Measurements from ENCODE around the gene MAZ.

- no peak for TF ChIP-seq EZH2 (IDR thresholded peaks at IDR 0.05; ENCODE audit: borderline replicate concordance, insufficient read depth, low read length, poor library complexity, severe bottlenecking)
- TF ChIP-seq, protein P1, sequence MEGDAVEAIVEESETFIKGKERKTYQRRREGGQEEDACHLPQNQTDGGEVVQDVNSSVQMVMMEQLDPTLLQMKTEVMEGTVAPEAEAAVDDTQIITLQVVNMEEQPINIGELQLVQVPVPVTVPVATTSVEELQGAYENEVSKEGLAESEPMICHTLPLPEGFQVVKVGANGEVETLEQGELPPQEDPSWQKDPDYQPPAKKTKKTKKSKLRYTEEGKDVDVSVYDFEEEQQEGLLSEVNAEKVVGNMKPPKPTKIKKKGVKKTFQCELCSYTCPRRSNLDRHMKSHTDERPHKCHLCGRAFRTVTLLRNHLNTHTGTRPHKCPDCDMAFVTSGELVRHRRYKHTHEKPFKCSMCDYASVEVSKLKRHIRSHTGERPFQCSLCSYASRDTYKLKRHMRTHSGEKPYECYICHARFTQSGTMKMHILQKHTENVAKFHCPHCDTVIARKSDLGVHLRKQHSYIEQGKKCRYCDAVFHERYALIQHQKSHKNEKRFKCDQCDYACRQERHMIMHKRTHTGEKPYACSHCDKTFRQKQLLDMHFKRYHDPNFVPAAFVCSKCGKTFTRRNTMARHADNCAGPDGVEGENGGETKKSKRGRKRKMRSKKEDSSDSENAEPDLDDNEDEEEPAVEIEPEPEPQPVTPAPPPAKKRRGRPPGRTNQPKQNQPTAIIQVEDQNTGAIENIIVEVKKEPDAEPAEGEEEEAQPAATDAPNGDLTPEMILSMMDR (IDR thresholded peaks at IDR 0.05; ENCODE audit: poor library complexity, severe bottlenecking): no peak
These were observed 14.7 kb downstream of the MAZ start for GRCh38 chr16:29820730-29821642.
